Right ventricle myocardium superior (tissue), 1 donor: ENCODE results near the gene NSG1. TPM values are rescaled to one million over a fixed set of nuclear protein-coding genes. Genes with fewer than 3 reads are reported as not detected.
"Not testable (repeated sequence)": the region's sequence is repeated elsewhere in the genome, so short reads cannot be mapped to it uniquely, and the experiment has no call there.

Source experiments
- ATAC-seq: fragments of 200-7000 bp; cut with Tn5 transposase; one replicate; pipeline ENCODE4 v1.9.1; 2020; ENCODE audit warnings: mild to moderate bottlenecking; ENCODE audit not compliant: poor library complexity
- DNase-seq: peaks from one replicate; pipeline ENCODE4 v3.0.0-alpha.2; 2020
- intact Hi-C: fragments of 100-400 bp; cut with DNase I; formaldehyde crosslinking; loops from one replicate; pipeline ENCODE4 v1.11.2; 2022
- total RNA-seq: library from RNA; stranded (reverse); fragmentation: NEBNext Ultra II Directional; extraction: Animal tissue kit (Norgen Biotek cat#: 25700); gene quantifications from one replicate; pipeline ENCODE4 v1.2.1, GENCODE V29; 2021
- donor health status: DM: no; HTN: yes; CAD: no; lungs with severe emphysema.

NSG1 gene
- total RNA-seq, 1 donor from 2014 or later, result 6.8 TPM

GRCh38 chr4:4410271-4410670, 23.4 kb downstream of the NSG1 start:
- intact Hi-C loops, result no loop called here

DNA sequence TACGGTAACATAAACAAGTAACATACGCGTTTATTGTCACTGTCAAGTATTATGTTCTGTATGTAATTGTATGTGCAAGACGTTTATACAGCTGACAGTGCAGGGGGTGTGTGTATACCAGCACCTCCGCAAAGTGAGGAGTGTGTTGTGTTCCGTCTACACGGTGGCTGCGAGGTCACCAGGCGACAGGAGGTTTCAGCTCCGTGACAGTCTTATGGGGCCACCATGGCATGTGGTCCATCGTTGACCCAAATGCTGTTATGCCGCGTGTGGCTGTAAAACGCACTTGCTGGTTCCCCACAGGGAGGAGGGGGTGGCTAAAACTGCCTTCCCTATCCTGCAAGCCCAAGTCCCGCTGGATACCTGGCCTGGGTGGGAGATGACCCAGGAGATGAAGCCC, 25.0 kb downstream of the NSG1 start:
- DNase-seq, result no peak
- no peak for ATAC-seq
- intact Hi-C loops, result no loop called here

More at GRCh38 chr4:4410271-4410670, 23.4 kb downstream of the NSG1 start:
- ATAC-seq (no peak), DNase-seq (no peak)

DNA sequence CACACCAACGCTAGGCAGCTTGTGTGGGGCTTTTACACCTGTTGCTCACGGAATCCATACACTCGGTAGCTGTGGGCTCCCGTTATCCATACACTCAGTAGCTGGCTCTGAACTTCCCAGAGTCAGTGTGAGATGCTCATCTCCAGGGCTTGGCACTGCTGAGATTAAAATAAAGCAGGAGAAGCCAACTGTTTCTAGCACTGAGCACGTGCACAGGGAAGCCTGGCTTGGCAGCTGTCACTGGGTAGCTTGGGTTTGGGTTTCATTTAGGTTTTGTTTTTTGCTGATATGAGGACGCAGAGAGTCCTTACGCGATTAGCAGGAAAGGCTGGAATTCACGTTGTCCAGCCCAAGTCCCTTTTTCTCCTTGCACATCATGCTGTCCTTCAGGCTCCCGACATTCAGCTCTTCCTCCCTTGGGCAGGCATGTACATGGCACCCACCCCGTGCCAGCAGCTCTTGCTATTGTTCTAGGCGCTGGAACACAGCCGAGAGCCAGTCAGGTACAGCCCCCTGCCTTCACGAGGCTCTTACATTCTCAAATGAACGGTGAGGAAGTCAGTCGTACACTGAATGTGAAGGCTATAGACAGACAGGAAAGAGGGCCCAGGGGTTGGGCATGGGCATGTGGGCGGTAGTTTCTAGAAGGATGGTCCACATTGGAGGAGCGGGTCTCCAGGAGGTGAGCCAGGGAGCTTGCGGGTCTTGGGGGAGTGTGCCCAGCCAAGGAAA, 25.9 kb downstream of the NSG1 start:
- intact Hi-C loops, result no loop called here
- ATAC-seq, result no peak
- no peak for DNase-seq

DNA sequence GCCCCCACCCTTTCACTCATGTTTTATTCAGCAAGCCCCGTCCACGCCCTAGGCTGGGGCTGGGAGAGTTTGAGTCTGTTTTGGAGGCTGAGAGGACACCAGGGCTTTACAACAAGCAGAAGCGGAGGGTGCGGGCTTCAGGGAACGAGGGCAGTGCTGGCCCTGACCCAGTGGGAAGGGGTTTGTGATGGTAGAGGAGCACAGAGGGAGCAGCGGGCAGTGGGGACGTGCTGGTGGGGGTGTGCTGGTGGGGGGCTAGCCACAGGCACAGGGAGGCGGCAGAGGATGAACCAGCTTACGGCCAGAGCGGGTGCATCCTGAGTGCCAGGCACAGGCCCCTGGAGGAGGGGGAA, 26.4 kb downstream of the NSG1 start:
- ATAC-seq, result no peak
- intact Hi-C loops, result no loop called here

GRCh38 chr4:4413806-4414205, 26.9 kb downstream of the NSG1 start:
- DNase-seq (no peak), ATAC-seq (no peak)
- intact Hi-C loops, result no loop called here

More for the DNA sequence above, 26.4 kb downstream of the NSG1 start:
- DNase-seq, result no peak

DNA sequence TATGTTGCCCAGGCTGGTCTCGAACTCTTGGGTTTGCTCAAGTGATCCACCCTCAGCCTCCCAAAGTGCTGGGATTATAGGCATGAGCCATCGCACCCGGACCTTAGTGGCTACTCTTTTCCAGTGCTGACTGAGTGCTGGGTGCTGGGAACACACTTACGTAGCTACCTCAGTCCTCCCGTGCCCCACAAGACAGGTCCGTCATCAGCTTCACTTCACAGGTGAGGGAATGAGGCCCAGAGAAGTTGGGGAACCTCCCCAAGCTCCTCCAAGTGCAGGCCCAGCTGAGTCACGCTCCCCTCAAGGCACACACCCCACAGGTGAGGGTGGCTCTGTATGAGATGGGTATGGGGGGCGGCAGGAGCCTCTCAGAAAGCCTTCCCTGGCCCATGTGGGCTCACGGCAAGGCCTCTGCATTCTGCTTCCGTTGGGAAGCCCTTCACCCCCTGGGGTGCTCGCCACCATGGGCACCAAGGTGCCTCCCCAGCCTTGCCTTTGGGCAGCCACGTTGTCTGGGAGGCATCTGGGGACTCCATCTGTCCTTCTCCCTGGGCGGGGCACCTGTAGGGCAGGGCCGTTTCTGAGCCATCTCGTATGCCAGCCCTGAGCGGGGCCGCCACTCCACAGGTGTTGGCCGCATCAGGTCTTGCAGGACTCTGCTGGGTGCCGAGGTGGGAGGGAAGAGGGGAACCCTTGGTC, 28.4 kb downstream of the NSG1 start:
- intact Hi-C loops, result no loop called here
- no peak for DNase-seq
- ATAC-seq, result no peak

GRCh38 chr4:4415806-4416805, 29.2 kb downstream of the NSG1 start:
- ATAC-seq, result no peak
- intact Hi-C loops, result no loop called here

DNA sequence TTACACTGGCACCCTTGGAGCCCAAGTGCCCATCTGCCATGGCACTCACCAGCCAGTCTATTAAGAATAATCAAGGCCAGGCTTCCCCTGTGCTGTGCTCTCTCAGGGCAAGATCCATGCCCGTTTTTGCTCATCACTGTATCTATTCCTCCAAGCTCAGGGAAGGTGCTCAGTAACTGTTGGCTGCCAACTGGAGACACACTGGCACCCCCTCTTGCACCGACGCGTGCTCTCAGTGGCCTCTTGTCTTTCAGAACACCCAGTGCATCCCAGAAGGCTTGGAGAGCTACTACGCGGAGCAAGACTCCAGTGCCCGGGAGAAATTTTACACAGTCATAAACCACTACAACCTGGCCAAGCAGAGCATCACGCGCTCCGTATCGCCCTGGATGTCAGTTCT, 30.1 kb downstream of the NSG1 start:
- ATAC-seq (no peak), DNase-seq (no peak)
- intact Hi-C loops, result no loop called here

More at GRCh38 chr4:4415806-4416805, 29.2 kb downstream of the NSG1 start:
- DNase-seq, result no peak

DNA sequence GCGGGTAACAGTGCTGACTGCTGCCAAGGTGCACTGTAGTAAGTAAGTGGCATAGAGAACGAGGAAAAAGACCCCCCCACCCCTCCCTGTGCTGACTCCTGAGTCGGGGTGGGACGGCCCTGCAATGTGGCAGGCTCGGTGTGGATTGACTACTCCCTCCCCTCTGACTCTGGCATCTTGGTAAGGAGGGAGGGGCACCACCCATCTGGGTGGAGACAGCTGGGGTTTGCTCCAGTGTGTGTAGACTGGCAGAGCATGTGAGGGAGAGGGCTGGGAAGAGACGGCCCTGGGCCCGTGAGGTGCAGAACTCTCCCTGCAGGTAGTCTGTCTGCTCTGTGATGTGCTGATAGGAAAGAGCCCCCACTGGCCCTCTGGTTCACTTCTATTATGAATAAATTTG, 31.0 kb downstream of the NSG1 start:
- DNase-seq, result no peak
- no peak for ATAC-seq
- intact Hi-C loops, result no loop called here

DNA sequence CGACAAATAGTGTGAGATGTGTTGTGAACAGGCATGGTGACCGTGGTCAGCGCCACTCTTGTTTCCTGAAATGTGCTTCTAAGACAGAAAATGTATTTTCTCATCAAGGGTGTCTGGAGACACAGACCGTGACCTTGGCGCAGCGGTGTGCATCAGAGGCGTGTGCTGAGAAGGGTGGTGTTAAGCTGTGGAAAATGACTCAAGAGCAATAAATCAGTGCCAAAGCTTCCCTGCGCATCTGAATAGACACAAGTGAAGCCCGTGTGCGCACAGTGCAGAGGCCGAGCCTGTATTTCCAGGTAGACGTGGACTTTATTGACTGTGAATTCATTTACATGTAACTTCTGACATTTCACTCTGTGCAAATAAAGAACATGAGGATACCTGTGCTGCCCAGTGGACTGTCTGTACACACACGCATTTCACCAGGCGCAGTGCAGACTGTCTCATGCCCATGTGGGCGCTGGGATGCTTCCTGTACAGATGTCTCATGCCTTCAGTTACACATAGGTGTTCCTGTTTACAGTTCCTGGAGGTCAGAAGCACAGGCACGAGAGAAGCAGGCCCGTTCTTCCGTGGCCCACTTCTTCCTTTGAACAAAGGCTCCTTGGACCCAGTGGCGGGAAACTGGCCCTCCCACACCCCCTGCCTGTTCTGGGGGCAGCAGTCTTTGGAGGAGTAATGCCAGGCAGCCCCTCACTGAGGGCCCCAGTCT, 31.9 kb downstream of the NSG1 start:
- intact Hi-C loops, result no loop called here
- no peak for DNase-seq
- ATAC-seq, result no peak

GRCh38 chr4:4419896-4420295, 33.0 kb downstream of the NSG1 start:
- intact Hi-C loops, result no loop called here
- DNase-seq (no peak), ATAC-seq (no peak)

DNA sequence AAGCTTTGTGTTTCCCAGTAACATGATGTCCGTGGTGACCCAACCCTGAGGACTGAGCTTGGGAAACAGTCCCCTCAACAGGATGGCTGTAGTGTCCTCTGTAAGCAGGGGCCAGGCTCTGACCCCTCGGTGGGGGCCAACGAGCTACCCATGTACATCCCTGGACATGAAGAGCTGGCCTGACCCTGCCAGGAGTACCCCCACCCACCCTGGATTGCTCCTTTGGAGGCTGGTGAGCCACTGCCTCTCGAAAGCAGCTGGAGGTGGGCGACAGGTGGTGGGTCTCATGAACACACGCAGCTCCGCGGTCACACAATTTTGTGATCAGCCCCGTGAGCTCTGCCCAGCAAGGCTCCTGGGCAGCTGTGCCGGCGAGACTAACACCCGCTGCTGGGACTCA, 33.5 kb downstream of the NSG1 start:
- intact Hi-C loops, result no loop called here
- ATAC-seq (no peak), DNase-seq (no peak)

- ATAC-seq (no peak), DNase-seq (no peak)
- intact Hi-C loops, result no loop called here
Observed at GRCh38 chr4:4421356-4421755, 34.5 kb downstream of the NSG1 start.

GRCh38 chr4:4422117-4422516, 35.2 kb downstream of the NSG1 start:
- DNase-seq, intact Hi-C loops, ATAC-seq: not testable (repeated sequence)

GRCh38 chr4:4422856-4423499, 36.1 kb downstream of the NSG1 start:
- DNase-seq, result no peak
- intact Hi-C loops, result no loop called here

DNA sequence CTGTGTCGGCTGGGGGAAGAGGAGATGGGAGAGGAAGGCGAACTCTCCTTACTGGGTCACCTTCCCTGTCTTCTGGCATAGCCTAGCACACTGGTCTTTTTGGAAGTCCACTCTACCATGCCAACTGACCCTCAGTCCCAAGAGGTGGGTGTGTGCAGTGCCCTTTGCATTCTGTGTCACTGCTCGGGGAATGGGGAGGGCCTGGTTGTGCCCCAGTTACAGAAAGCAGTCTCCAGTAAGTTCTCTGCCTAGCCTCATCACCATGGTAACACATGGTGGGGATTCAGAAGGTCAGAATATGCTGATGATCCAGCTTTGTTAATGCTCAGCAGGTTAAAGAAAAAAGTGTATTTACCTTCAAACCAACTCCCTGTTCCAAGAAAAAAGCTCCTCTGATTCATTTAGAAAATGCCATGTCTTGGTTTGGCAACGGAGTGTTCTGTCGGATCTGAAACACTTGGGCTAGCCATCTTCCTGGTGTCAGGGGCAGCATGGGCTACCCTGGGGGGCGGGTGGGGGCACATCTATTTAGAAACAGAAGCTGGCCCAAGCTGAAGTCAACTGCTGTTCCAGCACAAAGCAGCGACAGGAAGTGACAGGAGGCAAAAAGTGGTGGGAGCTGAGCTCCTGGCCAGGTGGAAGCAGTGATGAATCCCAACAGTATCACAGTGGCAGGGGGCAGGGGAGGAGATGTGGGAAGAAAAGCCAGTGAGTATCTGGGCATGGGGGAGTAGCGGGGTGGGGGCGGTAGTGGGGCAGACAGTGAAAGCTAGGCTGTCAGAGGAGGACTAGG, 37.0 kb downstream of the NSG1 start:
- ATAC-seq, result no peak
- intact Hi-C loops, result no loop called here

More at GRCh38 chr4:4422856-4423499, 36.1 kb downstream of the NSG1 start:
- no peak for ATAC-seq

DNA sequence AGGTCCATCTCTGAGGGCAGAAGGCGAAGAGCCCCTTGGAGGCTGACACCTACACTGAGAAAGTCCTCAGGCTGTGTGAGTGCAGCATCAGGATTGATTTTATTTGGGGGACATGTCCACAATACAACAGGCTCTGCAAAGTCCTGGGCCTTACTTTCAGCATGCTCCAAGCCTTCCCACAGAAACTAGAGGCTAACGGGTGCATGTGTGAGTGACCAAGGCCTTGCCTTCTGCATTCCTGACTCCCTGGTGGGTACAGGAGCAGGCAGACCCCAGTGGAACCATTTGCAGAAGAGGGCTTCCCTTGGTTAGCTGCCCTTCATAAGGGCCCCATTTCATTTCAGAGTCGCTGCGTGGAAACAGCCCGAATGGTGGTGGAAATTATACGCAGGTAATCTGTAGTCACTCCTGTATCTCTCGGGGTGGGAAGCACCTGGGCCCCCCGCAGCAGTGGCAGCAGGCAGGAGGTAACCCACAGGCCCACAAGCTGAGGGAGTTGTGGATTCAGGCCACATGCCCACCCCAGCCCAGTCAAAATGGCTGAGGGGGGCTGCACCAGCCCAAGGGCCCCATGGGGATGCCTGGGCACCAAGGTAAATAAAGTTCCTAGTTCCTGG, 37.7 kb downstream of the NSG1 start:
- no peak for DNase-seq
- intact Hi-C loops, result no loop called here
- ATAC-seq, result no peak

More for the DNA sequence above, 37.0 kb downstream of the NSG1 start:
- no peak for DNase-seq
